ENCODE data around the gene CCDC175.

CCDC175 gene

DNA sequence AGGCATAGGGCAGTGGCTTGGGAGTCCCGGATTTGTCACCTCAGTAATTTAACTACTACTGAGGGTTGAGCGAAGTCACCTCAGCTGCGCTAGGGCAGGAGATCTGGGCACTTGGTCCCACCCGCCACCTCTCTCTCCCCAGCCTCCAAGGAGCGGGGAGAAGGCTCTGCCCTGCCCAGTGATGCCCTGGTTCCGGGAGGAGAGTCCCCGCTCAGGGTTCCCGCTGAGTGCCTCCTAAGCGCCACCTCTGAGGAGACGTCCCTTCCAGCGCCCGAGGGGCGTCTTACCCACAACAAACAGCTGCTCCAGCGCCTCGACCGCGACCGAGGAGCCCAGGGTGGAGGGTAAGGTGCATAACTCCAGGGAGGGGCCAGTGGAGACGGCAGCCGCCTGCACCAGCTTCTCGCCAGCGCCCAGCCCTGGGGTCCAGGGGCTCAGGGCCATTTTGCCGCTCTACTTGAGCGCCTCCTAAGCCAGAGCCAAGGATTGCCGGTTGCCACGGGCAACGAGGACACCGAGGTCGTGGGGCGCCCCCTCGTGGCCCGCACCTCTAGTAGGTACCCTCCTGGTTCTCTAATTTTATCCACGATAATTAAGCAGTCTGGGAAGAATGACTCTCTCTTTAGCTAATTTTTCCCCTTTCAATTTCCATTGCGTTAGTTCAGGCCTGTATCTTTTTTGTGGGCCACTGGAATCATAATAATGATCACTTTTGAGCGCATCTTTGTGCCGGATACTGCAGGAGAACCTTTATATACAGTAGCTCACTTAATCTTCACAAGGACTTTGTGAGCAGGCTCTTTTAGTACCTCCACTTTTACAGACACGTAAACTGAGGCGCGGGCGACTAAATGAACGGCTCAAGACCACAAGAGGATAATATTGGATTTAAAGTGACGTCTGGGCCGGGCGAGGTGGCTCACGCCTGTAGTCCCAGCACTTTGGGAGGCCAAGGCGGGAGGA is at the start of gene CCDC175:
Gene CCDC175, minus strand, starts transcription at position 481 of the 963 bp plus-strand sequence. Its CDS starts 37 bp downstream, at position 444.
- no peak for DNase-seq

DNA sequence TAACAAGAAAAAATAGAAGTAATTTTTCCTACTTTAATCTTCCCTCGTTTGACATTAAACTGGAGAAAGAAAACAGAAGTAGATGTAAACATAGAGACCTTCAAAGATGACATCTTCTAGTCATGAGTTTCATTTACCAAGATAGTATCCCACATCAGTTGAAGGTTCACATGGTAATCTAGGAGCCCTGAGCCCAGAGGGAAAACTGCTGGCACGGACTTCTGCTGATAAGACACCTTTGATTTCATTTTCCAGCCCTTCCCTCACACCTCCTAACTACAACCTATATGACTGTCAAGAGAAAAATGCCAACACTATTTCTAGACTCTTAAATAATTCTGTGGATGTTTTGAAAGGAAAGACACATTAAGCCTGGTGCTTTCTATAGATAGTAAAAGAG is 46.0 kb upstream of the CCDC175 start:
- no peak for DNase-seq

DNA sequence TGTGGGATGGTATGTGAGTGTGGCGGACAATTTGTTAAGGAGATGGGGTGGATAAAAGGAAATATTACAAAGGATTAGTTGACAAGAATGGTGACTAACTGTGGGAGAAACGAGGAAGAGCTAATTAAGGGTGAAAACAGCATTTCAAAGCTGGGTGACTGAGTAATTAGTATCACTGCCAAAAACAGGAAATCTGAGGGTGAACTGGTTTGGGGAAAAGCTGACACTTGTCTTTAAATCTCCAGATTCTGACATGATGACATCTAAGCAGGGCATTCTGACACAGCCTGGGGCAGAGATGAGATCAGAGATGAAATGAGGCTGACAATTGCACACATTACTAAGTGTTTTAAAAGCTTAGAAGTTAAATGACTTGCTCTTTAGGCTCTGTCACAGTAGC is 42.4 kb upstream of the CCDC175 start:
- DNase-seq = no peak

DNA sequence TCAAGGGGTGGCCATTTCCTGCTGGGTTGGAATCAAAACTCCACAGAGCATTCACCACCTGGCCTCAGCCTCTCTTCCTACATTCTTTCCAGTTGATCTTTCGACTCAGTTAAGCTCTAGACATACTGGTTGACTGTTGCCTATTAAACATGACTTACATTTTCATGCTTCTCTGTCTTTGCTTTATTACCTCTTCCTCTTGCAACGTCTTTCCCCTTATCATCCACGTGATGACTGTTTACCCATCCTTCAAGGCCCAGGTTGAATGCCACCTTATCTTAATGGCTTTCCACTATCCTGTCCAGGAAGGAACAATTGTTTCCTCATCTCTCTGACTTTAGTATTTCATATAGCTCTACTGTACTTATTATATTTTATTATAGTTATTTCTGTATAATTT is 24.4 kb upstream of the CCDC175 start:
- no peak for DNase-seq

DNA sequence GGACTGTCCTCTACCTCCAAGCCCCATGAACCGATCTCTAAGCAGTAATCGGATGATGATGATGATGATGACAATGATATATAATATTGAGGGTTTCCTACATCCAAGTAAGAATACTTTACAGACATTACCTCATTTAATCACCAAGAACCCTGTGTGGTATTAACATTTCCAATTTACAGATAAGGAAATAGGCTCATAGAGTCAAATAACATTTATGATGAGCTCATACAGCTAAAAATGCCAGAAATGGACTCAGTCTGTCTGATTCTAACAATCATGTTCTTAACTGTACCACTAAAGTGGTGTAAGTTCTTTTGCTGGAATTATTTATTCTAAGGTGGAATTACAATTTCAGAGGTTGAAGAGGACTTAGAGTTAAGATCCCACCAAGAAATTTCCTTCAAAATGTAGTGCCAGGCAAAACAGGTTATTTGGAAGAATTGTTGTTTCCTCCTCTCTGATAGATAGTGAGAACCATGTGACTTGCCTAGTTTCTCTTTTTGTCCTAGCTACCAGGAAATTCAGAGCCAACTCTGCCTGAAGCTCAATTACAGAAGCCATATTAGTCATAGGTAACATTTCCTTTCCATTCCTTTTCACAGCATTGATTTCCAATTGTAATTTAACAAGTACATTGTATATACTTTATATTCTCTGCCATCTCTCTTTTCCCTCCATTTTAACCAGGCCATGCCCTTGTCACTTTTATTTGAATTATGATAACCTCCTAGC is 23.8 kb upstream of the CCDC175 start:
- DNase-seq = no peak

DNA sequence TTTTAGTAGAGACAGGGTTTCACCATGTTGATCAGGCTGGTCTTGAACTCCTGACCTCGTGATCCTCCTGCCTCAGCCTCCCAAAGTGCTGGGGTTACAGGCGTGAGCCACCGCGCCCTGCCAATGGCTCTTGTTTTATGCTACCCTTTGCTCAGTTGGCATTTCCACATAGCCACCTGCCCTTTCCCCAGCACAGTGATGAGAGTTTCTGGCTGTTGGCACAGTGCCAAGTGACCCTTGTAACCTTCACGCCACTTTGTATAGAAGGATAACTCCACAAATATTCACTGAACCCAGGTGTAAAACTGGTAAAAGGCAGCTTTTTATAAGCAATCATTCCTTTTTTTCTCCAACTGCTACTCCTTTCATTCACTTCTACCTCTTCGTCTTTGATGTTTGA is 18.5 kb upstream of the CCDC175 start:
- no peak for DNase-seq

DNA sequence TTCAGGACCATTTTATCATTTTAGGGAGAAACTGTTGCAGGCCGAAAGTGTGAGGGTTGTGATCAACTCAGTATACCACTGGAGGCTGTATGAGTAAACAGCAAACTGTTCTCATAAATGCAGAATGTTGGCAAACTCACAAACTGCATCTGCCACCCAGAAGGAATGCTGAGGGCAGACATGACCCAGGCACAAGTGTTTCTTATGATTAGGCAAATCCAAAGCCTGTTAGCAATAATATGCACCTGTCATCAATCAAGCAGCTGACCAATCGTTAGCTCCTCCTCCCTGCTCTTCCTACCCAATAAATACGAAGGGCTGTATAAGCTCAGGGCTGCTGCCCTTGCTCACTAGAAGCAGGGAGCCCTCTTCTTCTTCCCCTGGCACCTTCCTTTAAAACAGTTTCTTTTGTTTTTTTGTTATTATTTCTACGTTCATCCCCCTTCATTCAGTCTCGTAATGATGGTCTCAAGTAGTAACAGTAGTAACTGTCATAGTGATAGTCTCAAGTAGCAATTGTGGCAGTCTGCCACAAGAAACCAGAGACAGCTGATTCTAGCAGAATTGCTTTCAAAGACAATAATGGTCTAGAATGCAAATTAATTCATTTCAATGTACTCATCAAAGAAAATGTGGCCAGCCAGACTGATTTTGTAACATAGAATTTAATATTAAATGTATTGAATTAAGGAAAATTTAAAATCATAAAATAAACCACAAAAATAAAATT is 15.2 kb upstream of the CCDC175 start:
- DNase-seq = no peak

DNA sequence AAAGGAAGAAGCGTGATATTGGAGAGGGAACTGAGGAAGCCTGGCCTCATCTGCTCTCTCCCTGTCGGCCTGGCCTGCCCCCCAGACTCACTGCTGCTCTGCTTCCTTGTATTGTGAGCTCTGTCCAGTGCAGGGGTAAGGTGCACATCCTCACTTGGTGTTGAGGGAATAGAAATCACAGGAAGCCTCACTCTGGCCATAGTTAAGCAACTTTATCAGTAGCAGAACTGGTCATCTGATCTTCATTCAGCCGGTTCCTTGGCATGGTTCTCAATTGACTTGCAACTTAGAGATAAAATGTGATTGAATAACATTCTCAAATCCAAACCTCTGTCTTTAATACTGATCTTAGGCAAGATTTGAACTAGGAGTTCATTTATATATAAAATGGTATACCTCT is 11.5 kb upstream of the CCDC175 start:
- DNase-seq = no peak

DNA sequence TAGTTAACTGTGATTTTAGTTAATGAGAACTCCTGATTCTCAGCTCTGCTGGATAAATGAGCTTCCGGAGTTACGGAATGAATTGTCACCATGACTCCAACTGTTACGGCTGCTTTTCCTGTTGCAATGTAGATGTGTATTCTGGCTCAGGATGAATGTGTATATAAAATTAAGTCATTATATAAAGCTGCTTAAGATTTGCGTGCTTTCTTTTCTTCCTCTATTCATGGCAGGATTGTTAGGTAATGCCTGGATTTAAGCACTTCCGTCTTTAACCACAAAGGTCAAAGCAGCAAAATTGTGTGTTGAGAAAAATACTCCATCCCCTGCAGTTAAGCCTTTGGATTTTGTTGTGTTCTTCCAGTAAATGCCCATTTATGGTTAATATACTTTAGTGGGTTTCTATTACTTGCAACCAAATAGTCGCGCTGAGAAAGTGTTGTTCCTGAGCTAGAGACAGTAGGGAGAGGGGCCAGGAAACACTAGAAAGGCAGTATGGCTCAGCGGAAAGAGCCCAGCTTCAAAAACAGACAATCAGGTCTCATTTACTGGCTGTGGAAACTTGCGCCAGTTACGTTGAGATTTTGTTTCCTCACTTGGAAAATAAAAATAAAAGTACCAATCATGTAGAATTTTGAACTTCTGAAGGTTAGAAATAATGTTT is 9.4 kb upstream of the CCDC175 start:
- DNase-seq = no peak

DNA sequence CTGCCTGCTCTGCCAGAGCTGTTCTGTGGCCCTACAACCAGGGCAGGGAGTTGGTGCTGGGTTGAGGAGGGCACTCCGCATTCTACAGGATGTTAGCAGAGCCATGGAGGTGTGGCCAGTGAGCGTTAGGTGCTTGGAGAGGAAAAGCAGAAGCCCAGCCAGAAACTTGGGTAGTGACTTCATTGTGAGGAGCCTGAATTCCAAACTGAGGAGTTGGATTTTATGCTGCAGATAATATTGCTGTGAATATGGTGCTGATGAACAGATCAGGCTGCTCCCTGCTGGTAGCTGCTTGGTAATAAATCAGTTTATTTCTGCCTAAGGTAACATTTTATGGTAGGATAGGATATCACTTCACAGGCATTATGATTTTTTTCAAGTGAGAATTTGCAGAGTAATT is 7.1 kb upstream of the CCDC175 start:
- DNase-seq = no peak

DNA sequence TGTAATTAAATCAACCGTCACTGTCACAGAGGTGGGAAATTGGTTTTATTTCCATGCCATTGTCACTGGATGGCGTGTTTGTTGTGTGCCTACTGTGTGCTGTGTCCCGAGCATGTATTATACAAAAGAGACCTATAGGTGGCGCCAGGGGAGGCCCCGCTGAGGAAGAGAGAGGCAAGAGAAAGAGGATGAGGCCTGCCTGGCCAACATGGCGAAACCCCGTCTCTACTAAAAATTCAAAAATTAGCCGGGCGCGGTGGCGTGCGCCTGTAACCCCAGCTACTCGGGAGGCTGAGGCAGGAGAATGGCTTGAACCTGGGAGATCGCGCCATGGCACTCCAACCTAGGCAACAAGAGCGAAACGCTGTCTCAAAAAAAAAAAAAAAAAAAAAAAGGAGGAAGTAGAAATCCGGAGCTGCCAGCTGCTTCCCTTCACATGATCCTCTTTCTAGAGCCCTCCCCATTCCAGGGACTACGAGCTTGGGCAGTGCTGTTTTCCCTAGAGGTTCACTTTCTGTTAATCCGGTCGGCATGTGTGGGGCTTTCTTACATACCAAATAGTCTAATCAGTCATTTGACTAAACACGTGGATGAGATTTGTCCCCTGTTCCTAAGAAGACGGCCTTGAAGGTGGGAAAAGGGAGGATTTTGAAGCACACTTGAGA is 6.4 kb upstream of the CCDC175 start:
- no peak for DNase-seq

DNA sequence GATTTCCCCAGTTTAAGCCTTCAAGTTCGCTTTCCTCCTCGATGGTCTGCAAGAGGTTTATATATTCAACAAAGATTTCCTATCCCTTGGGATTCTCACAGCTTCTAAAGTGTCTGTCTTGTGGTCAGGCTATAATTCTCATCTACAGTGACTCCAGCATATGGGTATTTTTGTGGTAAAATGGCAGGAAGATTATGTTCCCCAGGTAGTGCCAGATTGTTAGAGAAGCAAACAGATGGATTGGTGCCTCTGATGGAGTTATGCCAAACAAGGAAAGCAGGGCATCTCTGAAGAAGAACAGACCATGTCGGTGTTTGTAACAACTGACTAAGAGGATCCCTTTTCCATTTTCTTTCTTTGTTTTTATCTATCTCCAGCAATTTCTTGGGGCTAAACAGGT is 5.5 kb upstream of the CCDC175 start:
- DNase-seq = no peak

DNA sequence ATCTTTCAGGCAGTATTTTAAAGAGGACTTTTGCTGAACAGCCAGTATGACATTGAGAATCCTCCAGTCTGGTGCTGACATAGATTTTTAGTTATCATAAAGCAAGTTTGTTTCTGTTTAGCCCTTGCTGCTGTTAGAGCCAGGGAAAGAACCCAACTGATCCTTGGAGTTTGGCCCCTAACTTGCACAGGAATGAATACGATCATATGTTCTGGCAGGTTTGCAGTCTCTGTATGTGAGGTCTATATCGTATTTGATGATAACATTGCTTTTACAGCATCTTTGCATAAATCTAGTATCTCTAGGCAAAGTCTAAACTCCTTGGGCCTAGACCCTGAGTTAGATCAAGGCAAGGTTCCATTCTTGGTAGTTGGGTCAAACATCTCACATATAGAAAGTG is 4.3 kb upstream of the CCDC175 start:
- DNase-seq = no peak

DNA sequence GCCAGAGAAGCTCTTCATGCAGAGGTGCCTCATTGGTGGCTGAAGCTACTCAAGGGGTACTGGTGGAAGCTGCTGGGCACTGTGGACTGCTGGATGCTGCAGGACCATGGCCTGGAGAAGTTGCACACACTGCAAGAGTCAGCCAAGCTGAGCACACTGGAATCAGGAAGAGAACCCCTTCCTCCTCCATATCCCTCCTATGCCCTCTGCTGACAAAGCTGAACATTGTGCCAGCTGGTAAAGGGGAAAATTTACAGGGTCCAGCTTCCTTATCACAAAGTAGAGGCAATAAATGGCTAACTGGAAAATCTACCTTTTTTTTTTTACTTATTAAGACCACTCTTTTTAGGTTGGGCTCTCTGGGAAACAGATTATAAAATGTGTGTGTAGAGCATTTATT is 6.5 kb downstream of the CCDC175 start:
- no peak for DNase-seq

DNA sequence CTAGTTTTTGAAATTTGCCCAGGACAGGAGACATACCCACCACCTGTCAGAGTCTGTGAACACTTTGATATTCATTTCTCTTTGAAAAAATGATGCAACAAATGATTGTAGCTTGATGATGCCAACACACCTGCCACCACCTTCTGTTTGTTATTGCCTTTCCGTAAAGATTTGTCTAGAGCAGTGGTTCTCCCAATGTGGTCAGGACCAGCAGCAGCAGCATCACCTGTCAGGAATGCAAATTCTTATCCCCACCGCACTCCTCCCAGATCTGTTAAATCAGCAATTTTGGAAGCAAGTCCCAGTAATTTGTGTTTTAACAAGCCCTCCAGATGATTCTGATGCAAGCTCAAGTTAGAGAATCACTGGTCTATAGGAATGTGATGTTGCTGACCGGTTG is 9.9 kb downstream of the CCDC175 start:
- DNase-seq = no peak

DNA sequence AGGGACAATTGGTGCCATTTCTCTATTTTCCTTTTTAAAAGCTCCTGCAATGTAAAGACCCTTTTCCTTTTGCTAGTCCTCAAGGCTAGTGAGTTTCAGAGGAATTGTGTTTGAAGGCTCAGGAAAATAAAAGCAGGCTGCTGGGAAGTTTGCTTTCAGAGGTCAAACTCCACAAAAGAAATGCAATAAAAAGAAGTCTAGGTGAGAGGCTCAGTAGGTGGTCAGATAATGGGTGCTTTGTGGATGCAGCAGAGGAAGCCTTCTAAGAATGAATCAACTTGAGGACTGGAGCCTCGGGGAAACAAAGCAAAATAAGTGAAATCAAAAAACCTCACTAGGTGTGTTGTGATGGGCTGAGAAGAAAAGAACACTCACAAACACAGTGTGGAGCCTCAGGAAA is 10.3 kb downstream of the CCDC175 start:
- DNase-seq = no peak

DNA sequence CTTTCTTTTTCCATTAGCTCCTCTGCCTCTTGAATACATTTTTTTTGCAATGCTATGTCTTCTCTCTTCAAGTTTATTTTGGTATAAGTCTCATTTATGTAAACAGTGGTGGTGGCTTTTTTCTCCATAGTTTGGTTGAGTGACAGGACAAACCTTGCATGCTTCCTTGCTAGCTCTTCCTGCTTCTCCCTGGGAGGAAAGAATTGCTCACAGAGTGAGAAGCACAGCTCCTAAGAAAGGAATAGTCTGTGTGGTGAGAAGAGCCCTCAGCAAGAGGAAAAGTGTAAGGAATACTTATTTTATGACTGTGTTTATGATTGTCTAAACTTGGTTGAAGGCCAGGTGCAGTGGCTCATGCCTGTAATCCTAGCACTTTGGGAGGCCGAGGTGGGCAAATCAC is 11.5 kb downstream of the CCDC175 start:
- DNase-seq = no peak

DNA sequence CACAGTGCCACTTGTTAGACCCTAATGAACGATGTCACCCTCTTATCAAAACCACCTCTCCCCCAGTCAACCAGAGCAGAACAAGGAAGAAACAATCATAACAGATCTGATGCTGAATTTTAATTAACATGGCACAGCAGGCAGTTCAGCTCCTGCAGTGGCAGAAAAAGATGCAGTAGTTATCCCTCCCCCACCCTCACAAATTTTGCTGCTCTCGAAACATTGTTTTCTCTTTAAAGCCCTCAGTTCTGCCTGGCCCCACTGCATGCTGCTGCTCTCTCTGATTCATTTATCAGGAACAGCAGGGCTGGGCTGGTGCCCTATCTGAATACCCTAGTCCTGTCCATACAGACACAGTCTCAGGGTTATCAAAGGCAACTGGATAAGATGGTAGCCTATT is 12.2 kb downstream of the CCDC175 start:
- no peak for DNase-seq

DNA sequence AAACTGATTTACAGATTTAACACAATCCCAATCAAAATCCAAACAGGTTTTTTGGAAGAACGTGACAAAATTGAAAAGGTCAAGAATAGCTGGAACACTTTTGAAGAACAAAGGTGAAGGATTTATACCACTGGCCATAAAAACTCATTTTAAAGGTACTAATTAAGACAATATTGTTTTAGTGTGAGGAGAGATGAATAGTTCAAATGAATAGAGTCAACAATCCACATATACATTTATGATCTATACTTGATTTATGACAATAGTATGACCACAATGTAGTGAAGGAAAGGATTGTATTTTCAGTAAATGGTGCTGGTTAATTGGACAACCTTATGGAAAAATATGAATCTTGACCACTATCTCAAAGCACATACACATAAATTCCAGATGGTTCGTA is 29.3 kb downstream of the CCDC175 start:
- no peak for DNase-seq

DNA sequence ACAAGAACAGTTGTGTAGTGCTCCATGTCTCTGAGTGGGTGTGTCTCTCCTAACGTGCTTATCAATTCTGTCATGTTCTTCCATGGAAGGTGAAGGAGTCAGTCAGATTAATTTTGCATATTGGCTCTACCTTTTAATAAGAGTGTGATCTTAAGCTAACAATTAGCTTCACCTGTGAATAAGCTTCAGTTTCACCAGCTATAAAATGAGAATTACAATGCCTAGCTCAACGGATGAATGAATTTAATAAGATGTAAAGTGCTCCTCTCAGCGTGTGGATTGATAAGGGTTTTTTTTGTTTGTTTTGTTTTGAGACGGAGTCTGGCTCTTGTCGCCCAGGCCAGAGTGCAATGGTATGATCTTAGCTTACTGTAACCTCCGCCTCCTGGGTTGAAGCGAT is 32.7 kb downstream of the CCDC175 start:
- no peak for DNase-seq

DNA sequence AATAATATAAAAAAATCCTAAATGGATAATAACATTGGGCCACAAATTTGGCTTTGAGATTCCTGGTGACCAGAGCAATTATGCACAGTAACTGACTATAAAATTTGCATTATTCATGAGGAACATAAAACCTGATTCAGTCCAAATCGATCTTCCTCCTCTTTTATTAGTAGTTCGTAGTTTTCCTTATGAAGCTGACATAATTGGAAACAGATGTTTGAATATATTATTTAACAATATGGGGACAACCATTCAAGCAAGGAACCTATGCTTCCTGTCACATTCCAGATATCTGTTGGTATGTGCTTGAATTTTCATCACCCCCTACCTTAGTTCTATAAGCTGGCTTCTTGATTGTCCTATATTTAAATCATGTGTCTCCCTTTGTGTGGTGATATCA is 34.9 kb downstream of the CCDC175 start:
- DNase-seq = no peak

DNA sequence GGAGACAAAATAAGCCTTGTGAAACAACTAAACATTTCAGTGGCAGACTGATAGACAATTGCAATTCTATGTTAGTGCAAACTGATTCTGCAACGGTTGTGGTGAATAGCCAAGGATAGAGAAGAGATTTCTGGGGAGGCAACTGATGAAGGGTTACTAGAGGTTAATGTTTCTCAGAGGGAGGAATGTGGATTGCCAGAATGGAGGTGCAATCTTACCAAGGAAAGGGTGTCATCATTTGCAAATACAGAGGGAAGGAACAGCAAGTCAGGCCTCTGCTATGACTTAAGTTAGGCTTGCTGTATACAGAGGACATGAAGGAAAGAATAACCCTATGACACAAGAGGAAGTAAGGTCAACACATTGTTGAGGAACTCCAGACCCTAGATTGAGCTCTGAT is 35.8 kb downstream of the CCDC175 start:
- DNase-seq = no peak

All from SIG-M5 (cell line).